ENCODE data around the gene NEK6.

The NEK6 gene

GRCh38 chr9:124327491-124327890, 69.7 kb downstream of the NEK6 start:
- DNase-seq = no peak

- no peak for DNase-seq
These were observed 70.5 kb downstream of the NEK6 start for GRCh38 chr9:124328285-124328684.

DNA sequence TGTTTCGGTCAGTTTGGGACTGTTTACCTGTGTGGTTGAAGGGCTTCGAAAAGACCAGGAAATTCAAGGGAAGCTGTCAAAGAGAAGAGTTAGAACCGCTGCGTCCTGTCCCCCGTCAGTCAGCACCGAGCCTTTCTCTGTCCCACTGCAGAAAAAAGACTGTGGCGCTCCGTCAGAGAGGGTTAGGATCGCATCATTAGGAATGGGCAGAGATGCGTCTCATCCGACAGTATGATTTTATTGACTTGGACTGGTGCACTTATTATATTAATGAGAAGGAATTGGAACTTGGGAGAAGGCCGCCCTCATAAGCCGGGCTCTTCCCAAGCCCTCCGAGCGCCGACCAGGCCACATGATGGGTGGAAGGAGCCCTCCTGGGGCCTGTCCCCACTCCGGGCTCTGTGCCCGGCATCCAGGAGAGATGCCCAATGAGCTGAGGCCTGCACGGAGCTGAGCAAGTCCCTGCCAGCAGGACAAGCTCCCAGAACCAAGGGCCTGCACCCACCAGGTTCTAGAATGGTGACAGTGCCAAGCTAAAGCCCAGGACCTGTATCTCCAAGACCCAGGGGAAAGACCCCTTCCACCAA, 71.5 kb downstream of the NEK6 start:
- no peak for DNase-seq

- no peak for DNase-seq
These were observed 72.4 kb downstream of the NEK6 start for GRCh38 chr9:124330011-124330697.

DNA sequence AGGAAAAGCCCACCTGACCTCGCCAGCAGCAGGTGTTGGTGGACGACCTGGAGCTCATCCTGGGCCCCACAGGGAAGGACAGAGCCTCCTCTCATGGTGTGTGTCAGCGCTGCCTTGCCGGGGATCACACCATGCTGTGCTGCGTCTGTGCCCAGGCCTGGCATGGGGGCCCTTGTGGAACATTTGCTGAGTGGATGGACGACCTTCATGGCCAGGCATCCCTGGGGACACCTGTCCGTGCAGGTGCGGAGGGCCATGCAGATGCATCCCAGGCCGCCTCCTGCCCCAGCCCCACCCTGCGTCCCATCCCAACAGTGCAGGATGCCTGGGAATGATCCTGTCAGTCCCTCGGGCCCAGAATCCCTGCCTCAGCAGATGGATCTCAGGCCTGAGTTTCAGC, 73.8 kb downstream of the NEK6 start:
- no peak for DNase-seq

DNA sequence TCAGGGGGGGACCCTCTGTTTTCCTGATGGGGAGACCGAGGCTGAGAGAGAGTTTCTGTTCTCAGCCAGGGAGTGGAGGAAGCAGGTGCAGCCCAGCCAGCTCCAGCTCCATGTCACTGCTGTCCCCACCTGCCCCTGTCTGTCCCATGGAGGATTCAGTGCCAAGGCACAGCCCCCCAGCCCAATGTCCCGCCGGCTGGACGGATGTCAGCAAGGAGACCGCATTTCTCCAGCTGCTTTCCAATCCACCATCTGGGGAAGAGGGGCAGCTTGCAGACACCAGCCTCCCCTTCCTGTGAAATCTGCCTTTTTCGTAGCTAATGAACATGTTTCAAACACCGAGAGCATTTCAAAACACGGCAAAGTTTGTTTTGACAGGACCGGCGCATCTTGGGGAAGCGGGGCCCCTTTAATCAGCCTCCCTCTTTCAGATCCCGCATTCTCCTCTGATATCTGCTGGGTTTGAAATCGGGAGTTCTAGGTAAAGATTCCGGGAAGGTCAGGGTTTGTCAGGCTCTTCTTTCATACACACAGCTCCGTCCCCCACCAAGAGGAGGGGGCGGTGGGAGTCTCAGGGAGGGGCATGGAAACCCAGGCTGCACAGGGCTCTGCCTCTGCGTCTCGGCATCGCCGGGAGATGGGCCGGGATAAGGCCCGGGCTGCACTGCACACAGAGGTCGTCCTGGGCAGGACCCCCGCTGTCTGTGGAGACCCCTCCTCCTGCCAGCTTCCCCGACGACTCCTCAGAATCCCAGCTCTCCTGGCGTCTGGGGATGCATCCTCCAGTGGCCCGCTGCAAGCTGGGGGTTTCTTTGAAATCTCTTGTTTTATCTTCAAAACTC, 74.8 kb downstream of the NEK6 start:
- DNase-seq = no peak

DNA sequence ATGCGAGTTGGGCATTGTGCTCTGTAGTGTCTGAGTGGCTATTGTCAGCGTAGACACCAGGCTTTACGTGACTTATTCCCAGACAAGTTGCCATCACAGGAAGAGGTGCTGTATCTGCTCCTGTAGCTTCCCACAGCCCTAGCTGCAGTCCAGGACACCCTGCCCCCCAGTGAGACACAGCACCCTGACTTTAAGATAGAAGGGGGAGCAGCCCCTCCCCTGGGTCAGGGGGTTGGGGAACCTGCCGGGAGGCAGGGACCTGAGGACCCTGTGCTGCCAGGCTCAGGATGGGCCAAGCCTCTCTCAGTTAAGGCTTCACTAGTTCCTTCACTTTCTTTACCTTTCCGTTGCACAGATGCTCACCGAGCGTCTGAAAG, 75.4 kb downstream of the NEK6 start:
- no peak for DNase-seq

- DNase-seq = no peak
These were observed 77.0 kb downstream of the NEK6 start for GRCh38 chr9:124334568-124335319.

DNA sequence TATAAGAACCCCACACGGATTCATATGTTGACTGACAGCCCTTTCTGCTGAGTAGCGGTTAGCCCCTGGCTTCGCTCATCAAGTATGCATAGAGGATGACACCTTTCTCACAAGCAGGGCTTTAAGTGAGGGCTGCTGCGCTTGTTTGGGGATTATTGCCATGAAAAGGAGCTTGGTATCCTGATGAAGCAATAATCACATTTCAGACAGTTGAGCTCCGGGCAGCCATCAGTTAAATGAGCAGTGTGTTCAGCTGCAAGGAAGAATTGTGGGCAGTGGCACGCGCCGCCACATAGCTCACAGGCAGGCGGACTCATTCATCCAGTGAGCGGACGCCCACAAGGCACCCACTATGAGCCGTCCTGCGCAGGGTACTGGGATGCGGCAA, 77.6 kb downstream of the NEK6 start:
- no peak for DNase-seq

DNA sequence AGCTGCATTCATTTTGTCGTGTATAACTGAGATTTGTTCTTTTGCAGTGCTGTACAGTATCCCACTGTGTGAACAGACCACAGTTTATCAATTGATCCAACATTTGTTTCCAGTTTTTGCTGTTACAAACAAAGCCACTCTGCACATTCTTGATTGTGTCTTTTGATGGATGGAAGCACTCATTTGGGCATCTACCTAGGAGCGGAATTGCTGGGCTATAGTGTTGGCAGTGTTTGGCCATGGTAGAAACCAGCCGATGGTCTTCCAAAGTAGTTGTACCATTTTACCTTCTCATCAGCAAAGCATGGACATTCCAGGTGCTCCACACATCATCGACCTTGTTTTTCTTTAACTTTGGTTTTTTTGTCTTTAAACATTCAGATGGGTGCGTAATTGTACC, 79.8 kb downstream of the NEK6 start:
- no peak for DNase-seq

DNA sequence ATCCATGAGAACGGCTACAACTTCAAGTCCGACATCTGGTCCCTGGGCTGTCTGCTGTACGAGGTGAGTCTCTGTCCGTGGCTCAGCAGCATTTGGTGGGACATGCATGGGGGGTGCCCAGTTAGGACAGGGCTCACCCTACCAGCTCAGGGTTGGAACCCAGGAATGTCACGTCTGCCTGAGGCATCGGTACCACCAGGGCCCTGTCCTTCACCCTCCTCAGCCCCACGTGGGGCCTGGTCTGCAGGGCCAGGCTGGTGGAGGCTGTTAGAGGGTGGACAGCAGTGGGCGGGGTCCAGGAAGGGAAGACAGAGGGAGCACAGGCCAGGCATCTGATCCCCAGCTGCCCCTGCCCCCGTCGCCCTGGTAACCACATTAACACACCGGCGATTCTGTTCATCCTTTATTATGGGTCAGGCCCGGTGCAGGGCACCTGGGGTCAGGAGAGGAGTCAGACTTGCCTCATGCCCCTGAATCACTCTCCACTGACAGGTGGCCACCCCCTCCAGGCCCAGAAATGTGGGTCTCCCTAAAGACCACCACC, 81.9 kb downstream of the NEK6 start:
- DNase-seq = no peak

GRCh38 chr9:124340219-124341069, 82.7 kb downstream of the NEK6 start:
- no peak for DNase-seq

GRCh38 chr9:124341455-124342170, 83.9 kb downstream of the NEK6 start:
- DNase-seq = no peak

GRCh38 chr9:124342402-124342775, 84.6 kb downstream of the NEK6 start:
- DNase-seq = no peak

DNA sequence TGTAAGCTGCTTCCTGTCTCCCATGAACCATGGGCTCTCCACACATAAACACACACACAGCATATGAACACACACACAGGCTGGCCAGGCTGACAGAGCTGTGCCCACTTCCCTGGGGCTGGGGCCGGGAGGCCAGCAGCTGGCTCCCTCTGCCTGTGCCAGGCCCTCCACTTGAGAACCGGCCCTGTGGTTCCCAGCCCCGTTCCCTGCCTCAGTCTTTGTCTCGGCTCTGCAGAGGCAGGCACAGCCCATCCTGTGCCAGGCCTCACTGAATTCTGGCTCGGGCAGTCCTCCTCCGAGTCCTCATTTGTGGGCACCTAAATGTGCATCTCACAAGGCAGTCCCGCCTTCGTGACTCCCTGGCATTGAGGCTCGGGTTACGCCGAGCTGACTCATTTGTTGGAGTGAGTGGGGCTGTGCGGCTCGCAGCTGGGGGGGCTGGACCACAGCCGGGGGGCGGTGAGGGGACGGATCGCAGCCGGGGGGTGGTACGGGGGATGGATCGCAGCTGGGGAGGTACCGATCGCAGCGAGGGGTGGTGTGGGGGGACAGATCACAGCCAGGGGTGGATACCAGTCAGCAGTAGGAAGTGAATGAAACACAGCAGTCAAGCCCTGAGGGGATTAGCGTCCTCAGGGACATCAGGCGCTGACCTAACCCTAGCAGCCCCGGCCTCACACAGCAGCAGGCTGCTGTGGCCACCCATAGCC, 85.2 kb downstream of the NEK6 start:
- DNase-seq = peak; percentile 84

DNA sequence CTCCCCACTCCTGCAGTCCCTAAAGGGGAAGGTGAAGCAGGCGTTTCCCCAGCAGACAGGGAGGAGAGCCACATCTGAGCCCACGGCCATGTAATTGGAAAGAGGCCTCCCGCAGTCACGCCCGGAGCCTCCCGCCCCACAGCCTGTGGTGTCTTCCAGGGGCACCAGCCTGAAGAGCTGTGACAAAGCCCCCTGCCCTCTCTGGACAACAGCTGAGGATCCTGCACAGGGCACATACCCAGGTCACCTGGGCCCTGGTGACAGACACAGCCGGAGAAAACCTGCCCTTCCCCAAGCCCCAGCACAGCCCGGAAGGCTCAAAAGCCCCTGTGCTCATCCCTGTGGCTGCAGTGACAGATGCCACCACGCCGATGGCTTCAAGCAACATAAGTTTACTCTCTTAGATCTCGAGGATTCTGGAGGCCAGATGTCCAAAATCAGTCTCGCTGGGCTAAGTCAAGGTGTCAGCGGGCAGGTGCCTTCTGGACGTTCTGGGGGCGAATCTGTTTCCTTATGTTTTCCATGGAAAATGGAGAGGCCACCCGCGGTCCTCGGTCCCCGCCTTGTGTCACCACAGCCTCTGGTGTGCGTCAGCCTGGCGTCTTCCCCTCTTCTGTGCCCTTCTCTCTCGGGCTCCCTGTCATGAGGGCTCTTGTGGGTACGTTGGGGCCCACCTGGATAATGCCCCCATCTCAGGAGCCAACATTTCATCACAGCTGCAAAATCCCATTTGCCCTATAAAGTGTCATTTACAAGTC, 86.0 kb downstream of the NEK6 start:
- DNase-seq = no peak

DNA sequence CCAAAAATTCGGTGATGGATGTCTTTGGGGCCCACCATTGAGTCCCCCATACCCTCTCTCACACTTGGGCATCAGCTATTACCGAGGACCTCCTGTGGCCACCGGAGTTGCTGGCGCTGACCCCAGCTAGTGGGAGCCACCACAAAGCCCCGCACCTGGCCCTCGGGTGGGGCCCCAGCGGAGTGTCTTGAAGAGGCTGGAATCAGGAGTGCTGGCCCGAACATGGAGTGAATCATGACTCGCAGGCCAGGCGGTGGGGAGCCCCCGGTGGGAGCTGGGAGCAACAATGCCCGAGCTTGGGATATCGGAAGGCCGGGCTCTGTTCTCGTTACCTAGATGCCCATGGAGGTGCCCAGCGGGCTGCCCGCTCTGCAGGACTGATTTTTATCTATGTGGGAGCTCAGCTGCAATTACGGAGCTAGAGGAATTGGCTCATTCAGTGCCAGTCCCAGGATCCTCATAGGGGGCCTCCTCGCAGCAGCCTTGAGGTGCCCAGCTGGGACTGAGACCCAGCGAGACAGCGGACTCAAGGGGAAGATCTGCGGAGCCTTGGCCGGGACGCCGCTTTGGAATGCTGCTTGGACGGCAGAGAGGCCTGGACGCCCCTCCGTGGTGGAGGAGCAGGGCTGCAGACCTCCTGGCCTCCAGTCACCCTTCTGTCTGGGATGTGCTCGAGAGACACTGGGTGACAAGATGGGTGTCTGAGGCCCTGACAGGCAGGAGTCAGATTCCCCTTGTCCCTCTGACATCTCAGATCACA, 86.7 kb downstream of the NEK6 start:
- DNase-seq = no peak

DNA sequence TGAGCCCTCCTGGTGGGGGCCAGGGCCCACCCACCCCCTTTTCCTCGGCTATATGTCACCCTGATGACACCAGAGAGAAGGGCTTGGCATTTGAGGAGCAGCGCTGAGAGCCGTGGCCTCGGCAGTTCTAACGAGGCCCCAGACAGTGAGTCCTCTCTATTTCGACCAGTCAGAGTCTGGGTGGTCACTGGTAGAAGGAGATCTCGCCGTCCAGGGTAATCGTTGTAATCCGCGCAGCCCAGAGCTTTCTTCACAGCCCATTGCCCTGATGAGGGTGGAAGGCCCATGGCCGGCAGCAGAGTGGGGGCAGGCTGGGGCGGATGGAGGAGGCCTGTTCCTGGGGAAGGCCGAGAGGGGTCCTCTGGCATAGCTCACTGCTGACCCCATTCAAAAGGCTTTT, 87.3 kb downstream of the NEK6 start:
- DNase-seq = no peak

- DNase-seq = no peak
These were observed 88.1 kb downstream of the NEK6 start for GRCh38 chr9:124345751-124346281.

Data from kidney glomerular epithelial cell (primary cell).